Neuronal stem cell (in vitro differentiated cells): ENCODE results near the gene GPR171.

ENCODE experiments used
- DNase-seq: peaks from one replicate; pipeline ENCODE4 v3.0.0-alpha.2; 2013; ENCODE audit warnings: low spot score
- H2AFZ ChIP-seq: one replicate; pipeline ENCODE4 v1.6.1; 2013; ENCODE audit warnings: mild to moderate bottlenecking, low read length, inconsistent platforms
- H2AK5ac ChIP-seq: 2 replicates; pipeline ENCODE4 v1.6.1; 2013; ENCODE audit warnings: low read depth, mild to moderate bottlenecking, inconsistent platforms, low read length, moderate library complexity, mixed read lengths
- H2BK120ac ChIP-seq: 2 replicates; pipeline ENCODE4 v1.6.1; 2013; ENCODE audit warnings: low read depth, mild to moderate bottlenecking, inconsistent platforms, low read length, moderate library complexity, mixed read lengths
- H2BK12ac ChIP-seq: one replicate; pipeline ENCODE4 v1.6.1; 2013; ENCODE audit warnings: low read length, inconsistent platforms
- H2BK15ac ChIP-seq: 2 replicates; pipeline ENCODE4 v1.6.1; 2013; ENCODE audit warnings: mild to moderate bottlenecking, low read length, inconsistent platforms, mixed read lengths
- H2BK5ac ChIP-seq: one replicate; pipeline ENCODE4 v1.6.1; 2013; ENCODE audit warnings: inconsistent platforms, mild to moderate bottlenecking, low read length, moderate library complexity
- H3K14ac ChIP-seq: one replicate; pipeline ENCODE4 v1.6.1; 2013; ENCODE audit warnings: low read length, inconsistent platforms
- H3K18ac ChIP-seq: 2 replicates; pipeline ENCODE4 v1.6.1; 2013; ENCODE audit warnings: low read length, inconsistent platforms
- H3K23ac ChIP-seq: 2 replicates; pipeline ENCODE4 v1.6.1; 2013; ENCODE audit warnings: low read depth, mild to moderate bottlenecking, mixed read lengths, low read length, inconsistent platforms; ENCODE audit not compliant: poor library complexity
- H3K27ac ChIP-seq: replicated peaks from 3 replicates; pipeline ENCODE4 v1.5.1; 2013; ENCODE audit warnings: low read length, inconsistent platforms
- H3K27me3 ChIP-seq, 3 experiments: 2 replicates each; pipeline ENCODE4 v1.6.1; 2013; ENCODE audit warnings: low read length in 3 of 3, mild to moderate bottlenecking in 2 of 3, inconsistent platforms in 1 of 3, low read depth in 1 of 3, mixed read lengths in 1 of 3, moderate library complexity in 1 of 3; ENCODE audit not compliant: control insufficient read depth in 3 of 3, insufficient read depth in 3 of 3
- H3K36me3 ChIP-seq, 2 donors: replicated peaks in 1 of 2; 2 replicates each; pipeline ENCODE4 v1.6.1; 2013; ENCODE audit warnings: low read length in 2 of 2; ENCODE audit not compliant: control insufficient read depth in 2 of 2, insufficient read depth in 2 of 2
- H3K4ac ChIP-seq: 2 replicates; pipeline ENCODE4 v1.6.1; 2013; ENCODE audit warnings: inconsistent platforms, mild to moderate bottlenecking, low read length, moderate library complexity
- H3K4me1 ChIP-seq, 2 donors: 1 replicate in 1 of 2; 2 replicates in 1 of 2; pipeline ENCODE4 v1.6.1; 2013; ENCODE audit warnings: low read length in 2 of 2, low read depth in 1 of 2; ENCODE audit not compliant: control insufficient read depth in 2 of 2, insufficient read depth in 1 of 2
- H3K4me2 ChIP-seq: one replicate; pipeline ENCODE4 v1.6.1; 2013; ENCODE audit warnings: mild to moderate bottlenecking, low read length, inconsistent platforms; ENCODE audit not compliant: insufficient read depth, poor library complexity, severe bottlenecking
- H3K4me3 ChIP-seq, 2 donors: 2 replicates each; pipeline ENCODE4 v1.5.1; 2013; ENCODE audit warnings: low read length in 2 of 2, mild to moderate bottlenecking in 2 of 2, inconsistent platforms in 1 of 2, moderate library complexity in 1 of 2
- H3K79me1 ChIP-seq: one replicate; pipeline ENCODE4 v1.6.1; 2013; ENCODE audit warnings: low read depth, mild to moderate bottlenecking, inconsistent platforms, low read length, moderate library complexity
- H3K9ac ChIP-seq: one replicate; pipeline ENCODE4 v1.6.1; 2013; ENCODE audit warnings: mild to moderate bottlenecking, low read depth, low read length, inconsistent platforms; ENCODE audit not compliant: poor library complexity
- H3K9me3 ChIP-seq, 2 donors: replicated peaks in 1 of 2; 2 replicates each; pipeline versions ENCODE3 to v1.6.1; 2013; ENCODE audit warnings: low read length in 2 of 2, mild to moderate bottlenecking in 2 of 2, inconsistent platforms in 1 of 2, low read depth in 1 of 2, mixed read lengths in 1 of 2, moderate library complexity in 1 of 2; ENCODE audit not compliant: control insufficient read depth in 2 of 2, insufficient read depth in 1 of 2
- H4K8ac ChIP-seq: one replicate; pipeline ENCODE4 v1.6.1; 2013; ENCODE audit warnings: low read depth, mild to moderate bottlenecking, inconsistent platforms, low read length, moderate library complexity
- H4K91ac ChIP-seq: one replicate; pipeline ENCODE4 v1.6.1; 2013; ENCODE audit warnings: low read length, low read depth, mild to moderate bottlenecking, inconsistent platforms; ENCODE audit not compliant: poor library complexity
- WGBS, 2 donors: extraction: QIAGEN DNeasy Blood & Tissue Kit; methylation state at CpG; one replicate each; pipeline ENCODE4 v1.1.7; 2013; ENCODE audit warnings: missing lambda C conversion rate in 2 of 2, mixed read lengths in 1 of 2; ENCODE audit not compliant: insufficient read length in 2 of 2, insufficient replicate concordance in 1 of 2; ENCODE audit errors: extremely low coverage in 2 of 2; 5-methylcytosine and 5-hydroxymethylcytosine counted together

Gene GPR171

GRCh38 chr3:151219056-151219455, 16.0 kb upstream of the GPR171 start:
- no peak overlapping the region for H2BK5ac ChIP-seq
- H3K9me3 ChIP-seq = peaks cover 2 to 7% of the 10 kb centered on the region in 2 donors
- H3K23ac ChIP-seq = no peak overlapping the region
- H4K91ac ChIP-seq = no peak overlapping the region
- no peak overlapping the region for H2AFZ ChIP-seq
- no peak overlapping the region for H2BK12ac ChIP-seq
- H3K27ac ChIP-seq = no peak overlapping the region
- no peaks in the 10 kb centered on the region for H3K27me3 ChIP-seq
- H3K18ac ChIP-seq = no peak overlapping the region
- no peak overlapping the region for H2BK15ac ChIP-seq
- no peak overlapping the region for H3K4ac ChIP-seq
- H4K8ac ChIP-seq = no peak overlapping the region
- no peak for DNase-seq
- peaks cover 0 to 2% of the 10 kb centered on the region in 2 donors for H3K36me3 ChIP-seq
- H2BK120ac ChIP-seq = no peak overlapping the region
- no peak overlapping the region for H3K4me3 ChIP-seq
- WGBS, 2 donors = no CpG with 5 or more reads among the region's 1 CpG
- H3K4me2 ChIP-seq = no peak overlapping the region
- no peak overlapping the region for H3K14ac ChIP-seq
- no peak overlapping the region for H3K9ac ChIP-seq
- peaks cover 0 to 2% of the 10 kb centered on the region in 2 donors for H3K4me1 ChIP-seq
- no peaks in the 10 kb centered on the region for H3K79me1 ChIP-seq
- no peak overlapping the region for H2AK5ac ChIP-seq

DNA sequence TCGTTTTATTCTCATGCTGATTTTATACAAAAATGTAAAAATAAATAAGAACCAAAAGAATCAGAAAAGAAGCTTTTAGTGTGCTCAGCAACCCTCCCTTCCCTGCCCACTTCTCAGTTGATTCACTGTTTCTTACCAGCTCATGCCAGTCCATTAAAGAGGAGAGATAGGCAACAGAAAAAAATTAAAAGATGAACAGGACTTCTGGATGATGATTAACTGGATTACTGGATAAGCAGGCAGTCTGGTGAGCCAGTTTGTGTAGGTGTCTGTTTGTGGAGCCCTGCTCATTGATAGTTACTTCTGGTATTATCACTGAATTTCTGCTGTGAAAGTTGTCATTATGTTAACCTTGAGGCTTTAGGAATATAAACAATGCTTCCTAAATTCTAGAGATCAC, 15.1 kb upstream of the GPR171 start:
- Histone ChIP-seq H2BK120ac (no peak overlapping the region), H2BK5ac (no peak overlapping the region), H3K9me3 (peaks cover 2 to 7% of the 10 kb centered on the region in 2 donors), H3K4ac (no peak overlapping the region), H3K14ac (no peak overlapping the region), H2BK12ac (no peak overlapping the region), H3K18ac (no peak overlapping the region), H3K4me2 (no peak overlapping the region), H3K23ac (no peak overlapping the region), H3K4me3 (no peak overlapping the region), H2BK15ac (no peak overlapping the region), H3K9ac (no peak overlapping the region), H4K91ac (no peak overlapping the region), H3K27ac (no peak overlapping the region), H3K36me3 (peaks cover 0 to 2% of the 10 kb centered on the region in 2 donors), H3K27me3 (no peaks in the 10 kb centered on the region), H2AK5ac (no peak overlapping the region), H2AFZ (no peak overlapping the region), H3K4me1 (peaks cover 0 to 2% of the 10 kb centered on the region in 2 donors), H3K79me1 (no peaks in the 10 kb centered on the region), H4K8ac (no peak overlapping the region)
- WGBS, 2 donors = no CpG with 5 or more reads among the region's 1 CpG
- no peak for DNase-seq

DNA sequence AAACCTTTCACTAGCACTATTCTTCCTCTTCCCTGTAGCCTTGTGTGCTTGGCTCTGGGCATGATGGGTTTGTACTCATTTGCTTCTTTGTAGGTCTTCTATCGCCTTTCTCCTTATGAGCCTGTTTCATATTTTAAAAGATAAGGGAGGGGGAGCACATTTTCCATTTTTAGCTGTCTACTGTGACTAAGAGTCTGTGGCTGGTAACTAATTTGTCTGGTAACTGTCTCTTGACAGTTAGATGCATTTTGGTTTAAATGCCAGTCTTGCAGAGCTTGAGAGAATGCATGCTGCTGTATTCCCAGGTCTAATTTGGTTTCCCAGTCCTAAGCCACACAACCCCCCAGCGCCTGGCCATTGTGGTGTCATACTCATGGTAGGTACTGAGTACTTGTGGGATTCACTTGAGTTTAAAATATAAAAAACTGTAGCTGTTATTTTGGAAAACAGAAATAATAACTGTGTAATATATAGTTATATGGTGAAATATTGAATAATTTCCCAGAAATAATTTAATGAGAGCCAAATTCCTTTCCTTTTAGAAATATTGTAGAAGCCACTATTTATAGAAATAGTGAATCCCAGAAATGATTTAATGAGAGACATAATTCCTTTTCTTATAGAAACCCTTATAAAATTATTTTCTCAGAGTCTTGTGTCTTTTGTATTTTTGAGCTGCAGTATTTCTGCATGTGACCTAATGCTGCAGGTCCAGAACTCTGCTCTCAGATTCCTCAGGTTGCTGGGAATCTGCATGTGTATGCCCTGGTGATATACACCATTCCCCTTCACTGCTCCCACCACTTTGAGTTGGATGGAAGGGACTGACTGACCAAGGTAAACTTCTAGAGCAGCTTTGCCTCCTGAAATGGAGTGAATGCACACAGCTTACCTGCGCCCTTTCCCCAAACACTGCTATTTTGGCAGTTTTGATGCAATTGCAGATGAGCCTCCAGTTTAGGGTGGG, 13.9 kb upstream of the GPR171 start:
- no peak overlapping the region for H4K91ac ChIP-seq
- no peak overlapping the region for H2BK12ac ChIP-seq
- H3K79me1 ChIP-seq = no peaks in the 10 kb centered on the region
- no peak overlapping the region for H2BK5ac ChIP-seq
- H3K4ac ChIP-seq = no peak overlapping the region
- H3K4me2 ChIP-seq = no peak overlapping the region
- no peak overlapping the region for H2BK15ac ChIP-seq
- no peak overlapping the region for H3K27ac ChIP-seq
- H3K36me3 ChIP-seq = peaks cover 0 to 2% of the 10 kb centered on the region in 2 donors
- H3K9ac ChIP-seq = no peak overlapping the region
- no peak overlapping the region for H2AFZ ChIP-seq
- no peak overlapping the region for H2BK120ac ChIP-seq
- H3K27me3 ChIP-seq = no peaks in the 10 kb centered on the region
- H2AK5ac ChIP-seq = no peak overlapping the region
- no peak overlapping the region for H3K4me3 ChIP-seq
- peaks cover 0 to 2% of the 10 kb centered on the region in 2 donors for H3K4me1 ChIP-seq
- H3K9me3 ChIP-seq = peaks cover 2 to 6% of the 10 kb centered on the region in 2 donors
- no CpG with 5 or more reads among the region's 3 CpGs for WGBS, 2 donors
- H3K23ac ChIP-seq = no peak overlapping the region
- H3K18ac ChIP-seq = no peak overlapping the region
- DNase-seq = no peak
- H3K14ac ChIP-seq = no peak overlapping the region
- no peak overlapping the region for H4K8ac ChIP-seq

DNA sequence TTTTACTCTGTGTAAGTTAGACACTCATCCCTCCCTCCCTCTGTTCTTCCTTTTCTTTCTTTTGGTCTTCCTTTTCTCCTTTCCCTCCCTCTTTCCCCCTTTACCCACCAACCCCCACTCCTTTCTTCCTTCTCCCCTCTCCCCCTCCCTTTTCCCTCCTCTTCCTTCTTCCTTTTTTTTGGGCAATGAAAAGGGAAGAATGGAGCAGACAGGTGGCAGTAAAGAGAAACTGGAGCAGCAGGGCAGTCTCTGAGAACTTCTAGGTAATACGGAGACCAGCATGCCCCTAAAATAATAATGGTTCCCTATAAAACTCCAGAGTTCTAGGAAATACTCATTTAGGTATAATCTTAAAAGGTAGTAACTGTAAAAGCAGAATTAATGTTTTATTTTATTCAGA, 11.4 kb upstream of the GPR171 start:
- Histone ChIP-seq H2BK15ac (no peak overlapping the region), H2BK5ac (no peak overlapping the region), H3K27me3 (no peaks in the 10 kb centered on the region), H4K8ac (no peak overlapping the region), H2AFZ (no peak overlapping the region), H3K9me3 (no peaks in the 10 kb centered on the region), H4K91ac (no peak overlapping the region), H3K4me1 (peaks cover 0 to 4% of the 10 kb centered on the region in 2 donors), H2AK5ac (no peak overlapping the region), H2BK120ac (no peak overlapping the region), H3K4ac (no peak overlapping the region), H3K9ac (no peak overlapping the region), H3K4me3 (no peak overlapping the region), H3K79me1 (no peaks in the 10 kb centered on the region), H2BK12ac (no peak overlapping the region), H3K14ac (no peak overlapping the region), H3K27ac (no peak overlapping the region), H3K4me2 (no peak overlapping the region), H3K23ac (no peak overlapping the region), H3K18ac (no peak overlapping the region), H3K36me3 (no peaks in the 10 kb centered on the region)
- DNase-seq = no peak
- WGBS, 2 donors = no CpG with 5 or more reads among the region's 1 CpG
